Keratinocyte (primary cell): ENCODE measurements around the gene SFMBT1. TPM values are rescaled to one million over a fixed set of nuclear protein-coding genes. Genes with fewer than 3 reads are reported as not detected.

Experiments used
- DNase-seq: peaks from one replicate; pipeline ENCODE4 v3.0.0-alpha.2; 2011; ENCODE audit warnings: low read depth, missing footprints, low spot score
- FAIRE-seq: peaks from 2 replicates; lab custom pipeline; 2011; peaks lifted over from hg19 to GRCh38; lab: Jason Lieb, UNC
- H2AFZ ChIP-seq: 2 replicates; pipeline ENCODE4 v1.6.0; 2012; ENCODE audit warnings: low read length, control low read depth, inconsistent platforms; ENCODE audit not compliant: control insufficient read depth
- H3K27ac ChIP-seq: 2 replicates; pipeline ENCODE4 v1.5.1; 2011; ENCODE audit warnings: low read length; ENCODE audit not compliant: control insufficient read depth, insufficient read depth
- H3K27me3 ChIP-seq: 3 replicates; pipeline ENCODE4 v1.6.0; 2011; ENCODE audit warnings: low read length; ENCODE audit not compliant: control insufficient read depth, insufficient read depth; ENCODE audit errors: extremely low read depth
- H3K36me3 ChIP-seq, 2 experiments: 2 replicates in 1 of 2; 3 replicates in 1 of 2; pipeline ENCODE4 v1.5.1; 2011; ENCODE audit warnings: low read length in 2 of 2, mild to moderate bottlenecking in 1 of 2; ENCODE audit not compliant: control insufficient read depth in 2 of 2, insufficient read depth in 2 of 2; ENCODE audit errors: extremely low read depth in 1 of 2
- H3K4me1 ChIP-seq: 3 replicates; pipeline ENCODE4 v1.5.1; 2011; ENCODE audit warnings: low read length; ENCODE audit not compliant: control insufficient read depth, insufficient read depth; ENCODE audit errors: extremely low read depth
- H3K4me2 ChIP-seq: 3 replicates; pipeline ENCODE4 v1.6.0; 2011; ENCODE audit warnings: low read depth, low read length; ENCODE audit not compliant: control insufficient read depth, insufficient read depth; ENCODE audit errors: extremely low read depth
- H3K4me3 ChIP-seq, 3 experiments: fragments of 200-600 bp in 1 of 3; sonication (generic) in 1 of 3; 2 replicates in 2 of 3; 3 replicates in 1 of 3; pipeline ENCODE4 v1.5.1; 2011 to 2016; ENCODE audit warnings: low read length in 3 of 3, mild to moderate bottlenecking in 3 of 3, control low read depth in 2 of 3, inconsistent platforms in 1 of 3, low read depth in 1 of 3, mixed read lengths in 1 of 3, mixed run types in 1 of 3, moderate library complexity in 1 of 3; ENCODE audit not compliant: control insufficient read depth in 2 of 3, insufficient read depth in 2 of 3; ENCODE audit errors: extremely low read depth in 1 of 3
- H3K79me2 ChIP-seq: 2 replicates; pipeline ENCODE4 v1.6.0; 2012; ENCODE audit warnings: low read length; ENCODE audit not compliant: control insufficient read depth, insufficient read depth
- H3K9ac ChIP-seq: 3 replicates; pipeline ENCODE4 v1.6.0; 2011; ENCODE audit warnings: low read length; ENCODE audit not compliant: control insufficient read depth, insufficient read depth; ENCODE audit errors: extremely low read depth
- H3K9me1 ChIP-seq: 3 replicates; pipeline ENCODE4 v1.6.0; 2011; ENCODE audit warnings: low read length; ENCODE audit not compliant: control insufficient read depth, insufficient read depth; ENCODE audit errors: extremely low read depth
- H3K9me3 ChIP-seq: 2 replicates; pipeline ENCODE4 v1.5.1; 2012; ENCODE audit warnings: low read depth, low read length; ENCODE audit not compliant: control insufficient read depth
- H4K20me1 ChIP-seq: 3 replicates; pipeline ENCODE4 v1.6.0; 2011; ENCODE audit warnings: low read length; ENCODE audit not compliant: control insufficient read depth, insufficient read depth; ENCODE audit errors: extremely low read depth
- CTCF ChIP-seq, 3 experiments: IDR thresholded peaks in 1 of 3; conservative IDR thresholded peaks in 1 of 3; optimal IDR thresholded peaks in 1 of 3; 2 replicates in 2 of 3; 3 replicates in 1 of 3; pipeline versions ENCODE3 to v1.5.1; 2011; ENCODE audit warnings: low read length in 3 of 3, mild to moderate bottlenecking in 3 of 3, moderate library complexity in 2 of 3, control low read depth in 1 of 3, inconsistent platforms in 1 of 3; ENCODE audit not compliant: insufficient read depth in 2 of 3; ENCODE audit errors: extremely low read depth in 1 of 3
- EZH2 ChIP-seq: IDR thresholded peaks from one replicate; pipeline ENCODE4 v1.6.1; 2012; ENCODE audit warnings: inconsistent platforms, mild to moderate bottlenecking, low read length, moderate library complexity
- dilution Hi-C: fragments of 300-500 bp; cut with MboI; formaldehyde crosslinking; loops from one replicate; pipeline ENCODE4 v1.7.0; 2020; ENCODE audit warnings: low sequenced_read_pairs; ENCODE audit not compliant: extremely low pct_ligation_motif_present
- polyA plus RNA-seq, 5 experiments: library from polyadenylated mRNA; depleted of rRNA in 3 of 5; stranded (reverse) in 3 of 5; stranded (forward) in 1 of 5; unstranded in 1 of 5; fragments of >200 nt; gene quantifications; 1 replicate in 1 of 5; 2 replicates in 3 of 5; 3 replicates in 1 of 5; pipeline versions ENCODE4 v1.2.1 to v1.2.3, GENCODE V29; 2011 to 2012; ENCODE audit warnings: missing spikeins in 2 of 5, low read depth in 1 of 5, low replicate concordance in 1 of 5

Gene SFMBT1
- polyA plus RNA-seq, 1 donor (not counting 4 experiments of a cell fraction or from before 2014, with no cell fraction given): 4.1 TPM

- Histone ChIP-seq H3K4me2 (no peak overlapping the region), H3K4me1 (no peaks in the 10 kb centered on the region), H3K9me3 (no peaks in the 10 kb centered on the region), H3K79me2 (no peaks in the 10 kb centered on the region), H3K36me3 (peaks cover 0 to 1% of the 10 kb centered on the region in 2 experiments), H2AFZ (no peak overlapping the region), H3K9ac (no peak overlapping the region), H4K20me1 (no peaks in the 10 kb centered on the region), H3K4me3 (no peak overlapping the region), H3K27ac (no peak overlapping the region), H3K9me1 (no peaks in the 10 kb centered on the region), H3K27me3 (no peaks in the 10 kb centered on the region)
- FAIRE-seq (no peak), DNase-seq (no peak)
- dilution Hi-C loops: no loop called here
- TF ChIP-seq EZH2: no peak
- TF ChIP-seq CTCF (optimal IDR thresholded peaks at IDR 0.05 in 1 of 3, IDR thresholded peaks at IDR 0.05 in 1 of 3, conservative IDR thresholded peaks at IDR 0.05 in 1 of 3; ENCODE audit: extremely low read depth in 1 of 3, insufficient read depth in 2 of 3, low read length in 3 of 3): no peak
These were observed 119.3 kb downstream of the SFMBT1 start for GRCh38 chr3:52926554-52926953.

- H3K27me3 ChIP-seq: no peaks in the 10 kb centered on the region
- H2AFZ ChIP-seq: no peak overlapping the region
- TF ChIP-seq CTCF (optimal IDR thresholded peaks at IDR 0.05 in 1 of 3, IDR thresholded peaks at IDR 0.05 in 1 of 3, conservative IDR thresholded peaks at IDR 0.05 in 1 of 3; ENCODE audit: extremely low read depth in 1 of 3, insufficient read depth in 2 of 3, low read length in 3 of 3) (no peak), EZH2 (no peak)
- H3K9me1 ChIP-seq: no peaks in the 10 kb centered on the region
- no peak overlapping the region for H3K4me2 ChIP-seq
- H3K9ac ChIP-seq: no peak overlapping the region
- H3K27ac ChIP-seq: no peak overlapping the region
- H3K9me3 ChIP-seq: no peaks in the 10 kb centered on the region
- FAIRE-seq: no peak
- DNase-seq: no peak
- no peaks in the 10 kb centered on the region for H3K4me1 ChIP-seq
- dilution Hi-C loops: no loop called here
- H3K79me2 ChIP-seq: no peaks in the 10 kb centered on the region
- H4K20me1 ChIP-seq: no peaks in the 10 kb centered on the region
- no peak overlapping the region for H3K4me3 ChIP-seq
- H3K36me3 ChIP-seq: peaks cover 0 to 1% of the 10 kb centered on the region in 2 experiments
These were observed 120.2 kb downstream of the SFMBT1 start for GRCh38 chr3:52925405-52926313.
